Chondrocyte (in vitro differentiated cells): Measurements from ENCODE around the gene SNAI3. TPM values are rescaled to one million over a fixed set of nuclear protein-coding genes. Genes with fewer than 3 reads are reported as not detected.

Experiments
- DNase-seq: peaks from one replicate; pipeline ENCODE4 v3.0.0; 2021; ENCODE audit warnings: mixed read lengths, low spot score
- H3K27ac Mint-ChIP-seq: one replicate; pipeline ENCODE4 v1.8.0; 2021; ENCODE audit warnings: mild to moderate bottlenecking, moderate library complexity, mixed read lengths; ENCODE audit not compliant: unreplicated experiment
- H3K27me3 Mint-ChIP-seq: 2 replicates; pipeline ENCODE4 v1.8.0; 2021; ENCODE audit warnings: low read depth, mixed read lengths
- H3K36me3 Mint-ChIP-seq: 2 replicates; pipeline ENCODE4 v1.8.0; 2021; ENCODE audit warnings: low read depth, mixed read lengths
- H3K4me1 Mint-ChIP-seq: 2 replicates; pipeline ENCODE4 v1.8.0; 2021; ENCODE audit warnings: low read depth, mild to moderate bottlenecking, mixed read lengths
- H3K4me3 Mint-ChIP-seq: one replicate; pipeline ENCODE4 v1.8.0; 2021; ENCODE audit warnings: mild to moderate bottlenecking, moderate library complexity, mixed read lengths; ENCODE audit not compliant: unreplicated experiment
- H3K9me3 Mint-ChIP-seq: 2 replicates; pipeline ENCODE4 v1.8.0; 2021; ENCODE audit warnings: low read depth, mixed read lengths
- CTCF ChIP-seq: fragments of 200-600 bp; sonication (generic); IDR thresholded peaks from 2 replicates; pipeline ENCODE4 v1.5.0; 2021; ENCODE audit warnings: antibody characterized with exemption, mild to moderate bottlenecking, moderate library complexity
- total RNA-seq: library from RNA; stranded (reverse); gene quantifications from 3 replicates; pipeline ENCODE4 v1.2.1, GENCODE V29; 2021

Gene SNAI3
- total RNA-seq, 1 donor from 2014 or later, result not detected

- no peak overlapping the region for H3K4me3 Mint-ChIP-seq
- H3K27ac Mint-ChIP-seq, result no peak overlapping the region
- no peaks in the 10 kb centered on the region for H3K27me3 Mint-ChIP-seq
- H3K4me1 Mint-ChIP-seq, result peaks cover 16% of the 10 kb centered on the region
- DNase-seq, result no peak
- no peaks in the 10 kb centered on the region for H3K9me3 Mint-ChIP-seq
- no peak for TF ChIP-seq CTCF
- no peaks in the 10 kb centered on the region for H3K36me3 Mint-ChIP-seq
Observed at GRCh38 chr16:88665148-88665547, 21.2 kb downstream of the SNAI3 start.

- H3K9me3 Mint-ChIP-seq, result no peaks in the 10 kb centered on the region
- H3K36me3 Mint-ChIP-seq, result no peaks in the 10 kb centered on the region
- peak within 1 kb of the TSS; percentile 84 for H3K4me3 Mint-ChIP-seq
- peak within 1 kb of the TSS; percentile 92 for H3K27ac Mint-ChIP-seq
- peaks cover 16% of the 10 kb centered on the region for H3K4me1 Mint-ChIP-seq
- TF ChIP-seq CTCF, result no peak
- DNase-seq, result peak; percentile 99
- H3K27me3 Mint-ChIP-seq, result no peaks in the 10 kb centered on the region
Observed at GRCh38 chr16:88662843-88663606, 23.3 kb downstream of the SNAI3 start, which contains the start of gene MVD. Gene MVD (minus strand): TSS chr16:88663091. CDS start chr16:88663080, 11 bp downstream.

- Mint-ChIP-seq H3K4me3 (peak overlapping the region; percentile 84), H3K27me3 (no peaks in the 10 kb centered on the region), H3K27ac (peak overlapping the region; percentile 91), H3K4me1 (peaks cover 16% of the 10 kb centered on the region), H3K36me3 (no peaks in the 10 kb centered on the region), H3K9me3 (no peaks in the 10 kb centered on the region)
- no peak for DNase-seq
- no peak for TF ChIP-seq CTCF
Observed at GRCh38 chr16:88662222-88662842, 24.0 kb downstream of the SNAI3 start.

- peak overlapping the region; percentile 6 for H3K27ac Mint-ChIP-seq
- H3K9me3 Mint-ChIP-seq, result no peaks in the 10 kb centered on the region
- peak overlapping the region; percentile 40 for H3K4me3 Mint-ChIP-seq
- TF ChIP-seq CTCF, result no peak
- no peak for DNase-seq
- H3K27me3 Mint-ChIP-seq, result no peaks in the 10 kb centered on the region
- peaks cover 16% of the 10 kb centered on the region for H3K4me1 Mint-ChIP-seq
- H3K36me3 Mint-ChIP-seq, result no peaks in the 10 kb centered on the region
Observed at GRCh38 chr16:88661468-88661867, 24.8 kb downstream of the SNAI3 start.

GRCh38 chr16:88659160-88659559, 27.1 kb downstream of the SNAI3 start:
- H3K27ac Mint-ChIP-seq, result no peak overlapping the region

More at GRCh38 chr16:88659160-88659559, 27.1 kb downstream of the SNAI3 start:
- DNase-seq, result no peak
- peaks cover 5% of the 10 kb centered on the region for H3K36me3 Mint-ChIP-seq
- no peak overlapping the region for H3K4me3 Mint-ChIP-seq
- no peaks in the 10 kb centered on the region for H3K9me3 Mint-ChIP-seq
- H3K27me3 Mint-ChIP-seq, result no peaks in the 10 kb centered on the region
- no peak for TF ChIP-seq CTCF
- peaks cover 16% of the 10 kb centered on the region for H3K4me1 Mint-ChIP-seq
